ENCODE data around the gene DYNLL1. TPM values are rescaled to one million over a fixed set of nuclear protein-coding genes. Genes with fewer than 3 reads are reported as not detected.

DYNLL1 gene
- total RNA-seq, 1 experiment from 2014 or later: 618 TPM

DNA sequence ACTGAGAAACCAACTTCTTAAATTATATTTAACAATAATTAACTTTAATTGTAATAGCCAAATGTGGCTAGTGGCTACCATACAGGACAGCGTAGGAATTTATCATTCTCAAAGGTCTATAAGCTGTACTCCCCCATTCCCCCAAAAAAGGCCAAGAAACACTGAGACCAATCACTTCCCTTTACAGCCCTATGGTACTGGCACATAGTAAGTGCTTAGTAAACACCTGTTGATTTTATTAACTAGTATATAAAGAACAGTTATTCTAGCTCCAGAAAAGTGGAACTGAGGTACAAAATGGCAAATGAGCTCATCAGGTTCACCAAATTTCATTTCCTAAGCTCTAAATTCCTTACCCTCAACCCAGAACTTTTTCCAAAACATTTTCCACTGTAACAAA, 20.3 kb upstream of the DYNLL1 start:
- no peak for TF ChIP-seq CTCF (conservative IDR thresholded peaks at IDR 0.05)
- H4K8ac ChIP-seq (replicated peaks; ENCODE audit: insufficient read length, low read depth, low read length): no peak overlapping the region
- no peak overlapping the region for H2BK20ac ChIP-seq (ENCODE audit: low read depth, low read length, poor library complexity, severe bottlenecking)
- H4K20me1 ChIP-seq (ENCODE audit: control insufficient read depth, insufficient read depth, insufficient read length): no peaks in the 10 kb centered on the region
- H3K4me2 ChIP-seq (ENCODE audit: insufficient read depth, insufficient read length, low read length): no peak overlapping the region
- H2BK12ac ChIP-seq (ENCODE audit: insufficient read length, low read depth, low read length): no peak overlapping the region
- no peaks in the 10 kb centered on the region for H3K79me1 ChIP-seq (ENCODE audit: insufficient read depth, low read depth, low read length, poor library complexity, severe bottlenecking)
- H3K79me2 ChIP-seq (ENCODE audit: insufficient read depth, low read length): no peaks in the 10 kb centered on the region
- no peak overlapping the region for H3T11ph ChIP-seq (ENCODE audit: low read length)
- no peak overlapping the region for H2AK5ac ChIP-seq (ENCODE audit: insufficient read length, low read length)
- H2BK120ac ChIP-seq (ENCODE audit: low read depth, low read length, poor library complexity, severe bottlenecking): no peak overlapping the region
- H3K4me3 Mint-ChIP-seq: no peak overlapping the region
- H3K9me3 Mint-ChIP-seq: no peaks in the 10 kb centered on the region
- no peak overlapping the region for H3K27ac ChIP-seq (ENCODE audit: insufficient read length, low read depth, low read length)
- no CpG with 5 or more reads among the region's 1 CpG for WGBS (ENCODE audit: extremely low coverage, insufficient read length, low lambda C conversion rate)
- H3K4ac ChIP-seq (ENCODE audit: low read depth, low read length): no peak overlapping the region
- no peak for DNase-seq
- no peak overlapping the region for H3K23ac ChIP-seq (ENCODE audit: insufficient read length, low read depth, low read length)
- no peaks in the 10 kb centered on the region for H3K36me3 Mint-ChIP-seq (ENCODE audit: insufficient read depth in 1 of 3, low read depth in 3 of 3)
- peaks cover 18% of the 10 kb centered on the region in 2 experiments for H3K4me1 Mint-ChIP-seq
- H2BK15ac ChIP-seq (ENCODE audit: low read depth, low read length): no peak overlapping the region
- H3K27me3 ChIP-seq (ENCODE audit: insufficient read depth, low read length): no peaks in the 10 kb centered on the region
- no peak overlapping the region for H2BK5ac ChIP-seq (ENCODE audit: insufficient read length, low read length)
- no peak overlapping the region for H3K27ac Mint-ChIP-seq
- no peaks in the 10 kb centered on the region for H3K9me3 ChIP-seq (ENCODE audit: control insufficient read depth, low read depth, low read length)
- no peak overlapping the region for H3K18ac ChIP-seq (ENCODE audit: insufficient read length, low read depth, low read length)
- no peaks in the 10 kb centered on the region for H3K27me3 Mint-ChIP-seq (ENCODE audit: low read depth)
- no peak overlapping the region for H2AFZ ChIP-seq (ENCODE audit: low read length)
- no peak overlapping the region for H3K14ac ChIP-seq (ENCODE audit: insufficient read depth, low read length)
- no peak overlapping the region for H3K9ac ChIP-seq (ENCODE audit: extremely low read depth, insufficient read length, low read length)
- no peak overlapping the region for H3K56ac ChIP-seq (ENCODE audit: insufficient read length, low read depth, low read length)
- H3K23me2 ChIP-seq (ENCODE audit: insufficient read length, low read depth, low read length, poor library complexity, severe bottlenecking): no peaks in the 10 kb centered on the region
- H4K91ac ChIP-seq (ENCODE audit: insufficient read length, low read depth, low read length): no peak overlapping the region
- no peaks in the 10 kb centered on the region; the same call in 1 of the 2 replicates for H3K4me1 ChIP-seq (ENCODE audit: insufficient read depth, low read length)
- no peak overlapping the region for H4K5ac ChIP-seq (ENCODE audit: insufficient read length, low read depth, low read length)
